Measurements from ENCODE around the gene NSG1.

DNA sequence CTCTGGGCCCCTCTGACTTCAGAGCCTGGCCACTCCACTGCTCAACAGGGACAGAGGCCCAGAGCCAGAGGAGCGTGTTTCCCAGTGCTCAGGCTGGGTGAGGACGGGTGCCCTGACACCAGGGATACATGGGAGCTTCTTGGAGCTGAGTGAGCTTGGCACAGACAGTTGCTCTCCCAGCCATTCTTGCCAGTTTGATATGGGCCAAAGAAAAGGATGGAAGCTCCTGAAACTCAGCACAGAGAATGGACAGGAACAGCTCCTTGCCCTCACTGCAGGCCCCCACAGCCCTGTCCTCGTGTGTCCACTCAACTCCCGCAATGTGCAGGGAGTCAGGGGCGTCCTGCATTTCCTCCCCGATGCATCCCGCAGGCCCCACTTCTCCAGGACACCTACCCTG, 38.8 kb downstream of the NSG1 start:
- TF ChIP-seq, protein P1, sequence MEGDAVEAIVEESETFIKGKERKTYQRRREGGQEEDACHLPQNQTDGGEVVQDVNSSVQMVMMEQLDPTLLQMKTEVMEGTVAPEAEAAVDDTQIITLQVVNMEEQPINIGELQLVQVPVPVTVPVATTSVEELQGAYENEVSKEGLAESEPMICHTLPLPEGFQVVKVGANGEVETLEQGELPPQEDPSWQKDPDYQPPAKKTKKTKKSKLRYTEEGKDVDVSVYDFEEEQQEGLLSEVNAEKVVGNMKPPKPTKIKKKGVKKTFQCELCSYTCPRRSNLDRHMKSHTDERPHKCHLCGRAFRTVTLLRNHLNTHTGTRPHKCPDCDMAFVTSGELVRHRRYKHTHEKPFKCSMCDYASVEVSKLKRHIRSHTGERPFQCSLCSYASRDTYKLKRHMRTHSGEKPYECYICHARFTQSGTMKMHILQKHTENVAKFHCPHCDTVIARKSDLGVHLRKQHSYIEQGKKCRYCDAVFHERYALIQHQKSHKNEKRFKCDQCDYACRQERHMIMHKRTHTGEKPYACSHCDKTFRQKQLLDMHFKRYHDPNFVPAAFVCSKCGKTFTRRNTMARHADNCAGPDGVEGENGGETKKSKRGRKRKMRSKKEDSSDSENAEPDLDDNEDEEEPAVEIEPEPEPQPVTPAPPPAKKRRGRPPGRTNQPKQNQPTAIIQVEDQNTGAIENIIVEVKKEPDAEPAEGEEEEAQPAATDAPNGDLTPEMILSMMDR (conservative IDR thresholded peaks at IDR 0.05) = no peak
- no peak for TF ChIP-seq EZH2 (IDR thresholded peaks at IDR 0.05; ENCODE audit: low read depth)
